Transverse colon (tissue), 4 donors: Measurements from ENCODE around the gene VWCE.
"Not testable (repeated sequence)": the region's sequence is repeated elsewhere in the genome, so short reads cannot be mapped to it uniquely, and the experiment has no call there.

Source experiments
- CTCF ChIP-seq, 5 experiments: fragments of 200-600 bp in 3 of 5; fragments of 450-650 bp in 2 of 5; sonication (generic) in 3 of 5; IDR thresholded peaks; 1 replicate in 2 of 5; 2 replicates in 3 of 5; pipeline ENCODE4 v1.5.1; 2016 to 2017; ENCODE audit warnings: antibody characterized with exemption in 5 of 5, inconsistent platforms in 3 of 5, mild to moderate bottlenecking in 2 of 5, moderate library complexity in 1 of 5
- EP300 ChIP-seq: sonication (generic); formaldehyde crosslinking; IDR thresholded peaks from one replicate; pipeline ENCODE4 v1.6.1; 2017; ENCODE audit warnings: antibody characterized with exemption, low read depth
- POLR2A ChIP-seq: fragments of 450-650 bp; IDR thresholded peaks from one replicate; pipeline ENCODE4 v1.6.1; 2016; ENCODE audit warnings: antibody characterized with exemption, mild to moderate bottlenecking, moderate library complexity
- POLR2AphosphoS5 ChIP-seq, 3 donors: sonication (generic); formaldehyde crosslinking; IDR thresholded peaks; one replicate each; pipeline ENCODE4 v1.6.1; 2016; ENCODE audit warnings: antibody characterized with exemption in 3 of 3

GRCh38 chr11:61211327-61211952 is 83.7 kb downstream of the VWCE start:
- not testable (repeated sequence) for TF ChIP-seq POLR2AphosphoS5 (IDR thresholded peaks at IDR 0.05); CTCF (IDR thresholded peaks at IDR 0.05); EP300; POLR2A
